A673 (cell line): ENCODE data around the gene NACC2.

Experiments
- EZH2 ChIP-seq: fragments of 200-600 bp; sonication (generic); IDR thresholded peaks from 2 replicates; pipeline ENCODE4 v1.6.1; 2017; ENCODE audit warnings: borderline replicate concordance, low read depth, mild to moderate bottlenecking, mixed read lengths, antibody characterized with exemption, low read length; ENCODE audit not compliant: poor library complexity, severe bottlenecking
- TF ChIP-seq, protein P1 (sequence below): fragments of 300-800, 200-600 bp; sonication (generic); conservative IDR thresholded peaks from 2 replicates; pipeline ENCODE4 v1.5.1; 2017; ENCODE audit warnings: low read depth, mild to moderate bottlenecking, antibody characterized with exemption, low read length, moderate library complexity, mixed read lengths

DNA sequence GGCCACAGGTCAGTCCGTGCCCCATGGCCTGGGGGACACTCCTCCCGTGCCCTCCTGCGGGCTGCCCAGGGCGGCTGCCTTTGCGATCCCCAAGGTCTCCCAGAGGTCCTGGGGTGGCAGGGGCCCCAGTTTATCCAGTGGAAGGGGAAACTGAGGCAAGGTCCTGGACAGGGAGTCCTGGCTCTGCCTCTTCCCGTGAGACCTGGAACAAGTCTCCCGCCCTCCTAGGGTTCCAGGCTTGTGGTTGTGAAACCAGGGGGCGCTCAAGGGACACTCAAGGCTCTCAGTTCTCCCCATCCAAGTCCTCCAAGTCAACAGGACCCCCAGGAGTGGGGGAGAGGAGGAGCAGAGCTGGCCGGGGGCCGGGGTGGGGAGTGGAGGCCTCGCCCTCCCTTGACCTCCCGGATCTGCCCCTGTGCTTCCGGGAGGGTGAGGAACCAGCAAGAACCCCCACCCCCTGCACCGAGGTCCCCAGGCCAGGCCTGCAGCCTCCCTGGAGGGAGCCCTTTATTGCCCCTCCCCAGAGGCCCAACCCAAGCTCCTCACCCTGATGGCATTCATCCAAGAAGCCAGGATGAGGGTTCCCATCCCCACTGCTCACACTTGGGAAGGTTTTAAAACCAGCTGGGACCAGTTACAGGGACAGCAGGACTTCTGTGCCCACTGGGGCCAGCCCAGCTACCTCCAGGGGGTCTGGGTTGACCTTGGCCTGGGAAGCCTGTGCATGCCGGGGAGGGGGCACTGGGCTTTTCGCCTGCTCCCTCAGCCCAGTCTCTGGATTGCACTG, 48.3 kb upstream of the NACC2 start:
- TF ChIP-seq, protein P1, sequence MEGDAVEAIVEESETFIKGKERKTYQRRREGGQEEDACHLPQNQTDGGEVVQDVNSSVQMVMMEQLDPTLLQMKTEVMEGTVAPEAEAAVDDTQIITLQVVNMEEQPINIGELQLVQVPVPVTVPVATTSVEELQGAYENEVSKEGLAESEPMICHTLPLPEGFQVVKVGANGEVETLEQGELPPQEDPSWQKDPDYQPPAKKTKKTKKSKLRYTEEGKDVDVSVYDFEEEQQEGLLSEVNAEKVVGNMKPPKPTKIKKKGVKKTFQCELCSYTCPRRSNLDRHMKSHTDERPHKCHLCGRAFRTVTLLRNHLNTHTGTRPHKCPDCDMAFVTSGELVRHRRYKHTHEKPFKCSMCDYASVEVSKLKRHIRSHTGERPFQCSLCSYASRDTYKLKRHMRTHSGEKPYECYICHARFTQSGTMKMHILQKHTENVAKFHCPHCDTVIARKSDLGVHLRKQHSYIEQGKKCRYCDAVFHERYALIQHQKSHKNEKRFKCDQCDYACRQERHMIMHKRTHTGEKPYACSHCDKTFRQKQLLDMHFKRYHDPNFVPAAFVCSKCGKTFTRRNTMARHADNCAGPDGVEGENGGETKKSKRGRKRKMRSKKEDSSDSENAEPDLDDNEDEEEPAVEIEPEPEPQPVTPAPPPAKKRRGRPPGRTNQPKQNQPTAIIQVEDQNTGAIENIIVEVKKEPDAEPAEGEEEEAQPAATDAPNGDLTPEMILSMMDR: peak; percentile 55
- no peak for TF ChIP-seq EZH2
